Endometrium (tissue), 2 donors: Measurements from ENCODE around the gene MTCL1.

Experiments
- FAIRE-seq: peaks from 2 replicates; lab custom pipeline; 2012; peaks lifted over from hg19 to GRCh38; lab: Jason Lieb, UNC
- donor health status: control.
- donor health status: control.

Gene MTCL1

DNA sequence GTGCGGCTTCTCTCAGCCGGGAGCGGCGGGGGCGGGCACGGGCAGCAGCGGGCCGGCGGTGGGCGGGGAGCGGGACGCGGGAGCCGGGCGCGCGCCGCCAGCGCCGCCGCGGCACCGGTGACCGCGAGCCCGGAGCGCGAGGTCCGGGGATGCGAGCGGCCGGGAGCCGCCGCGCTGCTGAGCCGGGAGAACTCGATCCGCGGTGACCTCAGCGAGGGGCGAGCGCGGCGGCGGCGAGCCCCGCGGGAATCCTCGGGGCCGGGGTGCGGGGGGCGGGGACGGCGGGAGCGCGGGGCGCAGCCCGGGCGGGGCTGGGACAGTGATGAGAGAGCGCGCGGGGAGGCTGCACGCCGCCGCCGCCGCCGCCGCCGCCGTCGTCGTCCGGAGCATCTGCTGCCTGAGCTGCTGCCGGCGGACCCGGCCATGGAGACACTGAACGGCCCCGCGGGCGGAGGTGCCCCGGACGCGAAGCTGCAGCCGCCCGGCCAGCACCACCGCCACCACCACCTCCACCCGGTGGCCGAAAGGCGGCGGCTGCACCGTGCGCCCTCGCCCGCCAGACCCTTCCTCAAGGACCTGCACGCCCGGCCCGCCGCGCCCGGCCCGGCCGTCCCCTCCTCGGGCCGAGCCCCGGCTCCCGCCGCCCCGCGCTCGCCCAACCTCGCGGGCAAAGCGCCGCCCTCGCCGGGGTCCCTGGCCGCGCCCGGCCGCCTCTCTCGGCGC lies at the start of gene MTCL1:
TSS of gene MTCL1 (plus strand) at position 319 of the 723 bp plus-strand sequence. CDS start at position 424, 105 bp downstream.
- FAIRE-seq: no peak

DNA sequence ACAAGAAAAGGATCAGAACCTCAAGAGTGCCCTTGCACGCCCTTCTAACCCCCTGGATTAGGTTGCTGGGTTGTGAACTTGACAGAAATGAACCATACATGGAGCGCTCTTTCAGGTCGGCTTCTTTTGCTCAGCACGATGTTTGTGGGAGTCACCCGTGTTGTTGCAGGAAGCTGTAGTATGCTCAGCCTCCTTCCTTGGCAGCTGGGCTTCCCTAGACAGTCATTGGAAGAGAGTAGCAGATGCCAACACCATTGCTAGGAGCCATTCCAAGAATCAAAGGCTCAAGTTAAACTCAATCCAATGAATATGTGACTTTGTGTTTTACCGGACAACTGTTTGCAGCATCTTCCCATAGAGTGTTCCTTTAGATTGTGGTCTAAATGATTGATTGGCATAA lies 49.1 kb upstream of the MTCL1 start:
- no peak for FAIRE-seq

DNA sequence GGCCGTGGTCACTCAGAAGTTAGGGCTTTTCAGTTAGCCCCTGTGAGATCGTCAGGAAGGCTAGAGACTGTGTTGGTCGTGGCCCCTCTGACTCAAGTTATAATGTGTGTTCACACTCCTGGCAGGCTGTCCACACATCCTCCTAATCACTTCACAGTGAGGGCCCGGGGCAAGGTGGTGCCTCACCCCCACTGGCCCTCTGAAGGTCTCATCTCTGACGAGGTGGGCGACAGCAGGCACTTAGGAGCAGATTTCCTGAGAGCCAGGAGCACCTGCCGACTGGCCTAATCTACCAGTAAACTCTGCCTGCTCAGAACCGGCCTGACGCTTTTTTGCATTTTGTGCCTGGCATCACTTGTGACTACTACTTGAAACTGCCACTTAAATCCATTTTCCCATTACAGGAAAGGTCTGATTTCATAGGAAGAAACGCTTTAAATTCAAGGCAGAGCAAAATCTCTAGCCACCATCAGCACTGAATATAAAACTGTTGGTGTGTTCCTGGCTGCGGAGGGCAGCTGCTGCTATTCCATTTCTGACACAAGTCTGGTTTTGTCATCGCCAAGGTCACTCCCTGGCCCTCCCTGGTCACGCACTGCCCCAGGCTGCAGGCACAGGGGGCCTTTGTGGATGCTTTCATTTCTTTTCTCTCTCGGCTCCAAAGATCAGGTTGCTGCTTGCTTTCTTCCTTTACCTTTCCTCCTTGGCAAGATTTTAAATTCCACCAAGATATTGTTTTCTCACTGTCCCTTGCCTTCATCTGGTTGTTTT lies 48.1 kb upstream of the MTCL1 start:
- no peak for FAIRE-seq

DNA sequence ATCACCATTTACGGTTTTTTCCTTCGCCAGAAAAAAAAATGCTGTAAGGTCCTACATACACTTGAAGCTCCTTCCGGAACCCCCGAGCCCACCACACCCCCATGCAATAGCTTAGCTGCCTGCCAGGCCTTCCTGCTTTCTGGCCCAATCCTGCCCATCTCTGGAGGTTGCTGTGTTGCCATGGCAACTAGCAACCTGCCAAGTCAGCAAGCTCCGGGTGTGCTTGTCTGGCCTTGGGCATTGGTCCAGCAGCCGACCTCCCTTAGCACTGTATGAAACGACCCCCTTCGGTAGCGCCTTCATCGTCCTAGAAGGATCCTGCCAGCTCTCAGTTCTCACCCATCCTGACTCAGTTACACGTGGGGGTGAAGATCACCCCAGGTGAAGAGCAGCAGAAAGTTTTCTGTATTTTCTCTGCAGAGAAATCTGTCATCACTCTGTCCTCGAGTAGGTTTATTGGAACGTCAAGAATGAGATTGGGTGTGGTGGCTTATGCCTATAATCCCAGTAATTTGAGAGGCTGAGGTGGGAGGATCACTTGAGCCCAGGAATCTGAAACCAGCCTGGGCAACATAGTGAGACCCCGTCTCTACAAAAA lies 47.4 kb upstream of the MTCL1 start:
- no peak for FAIRE-seq

DNA sequence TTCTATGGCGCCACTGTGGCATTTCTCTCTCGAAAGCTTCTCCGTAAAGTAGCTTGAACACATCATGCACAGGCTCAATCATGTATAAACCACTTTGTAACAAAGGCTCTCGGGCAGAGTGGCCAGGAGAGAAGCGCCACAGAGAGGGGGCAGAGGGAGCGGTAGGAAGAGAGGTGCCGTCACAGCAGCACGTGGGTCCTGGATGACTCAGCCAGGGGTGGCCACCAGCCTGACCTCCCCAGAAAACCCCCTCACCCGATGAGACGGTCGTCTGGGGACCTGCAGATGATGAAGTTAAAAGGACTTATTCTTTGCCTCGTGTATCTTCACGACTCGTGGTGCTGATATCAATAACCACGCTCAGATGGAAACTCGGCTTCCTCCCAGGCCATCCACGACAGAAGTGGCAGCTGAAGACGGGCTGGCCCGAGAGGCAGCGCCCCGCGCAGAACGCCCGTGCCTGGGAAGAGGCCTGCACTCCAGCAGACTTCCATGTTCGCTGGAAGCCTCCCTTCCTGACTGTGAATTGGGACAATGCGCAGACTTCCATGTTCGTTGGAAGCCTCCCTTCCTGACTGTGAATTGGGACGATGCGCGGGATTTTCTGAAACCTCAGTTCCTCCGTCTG lies 46.4 kb upstream of the MTCL1 start:
- FAIRE-seq: no peak

DNA sequence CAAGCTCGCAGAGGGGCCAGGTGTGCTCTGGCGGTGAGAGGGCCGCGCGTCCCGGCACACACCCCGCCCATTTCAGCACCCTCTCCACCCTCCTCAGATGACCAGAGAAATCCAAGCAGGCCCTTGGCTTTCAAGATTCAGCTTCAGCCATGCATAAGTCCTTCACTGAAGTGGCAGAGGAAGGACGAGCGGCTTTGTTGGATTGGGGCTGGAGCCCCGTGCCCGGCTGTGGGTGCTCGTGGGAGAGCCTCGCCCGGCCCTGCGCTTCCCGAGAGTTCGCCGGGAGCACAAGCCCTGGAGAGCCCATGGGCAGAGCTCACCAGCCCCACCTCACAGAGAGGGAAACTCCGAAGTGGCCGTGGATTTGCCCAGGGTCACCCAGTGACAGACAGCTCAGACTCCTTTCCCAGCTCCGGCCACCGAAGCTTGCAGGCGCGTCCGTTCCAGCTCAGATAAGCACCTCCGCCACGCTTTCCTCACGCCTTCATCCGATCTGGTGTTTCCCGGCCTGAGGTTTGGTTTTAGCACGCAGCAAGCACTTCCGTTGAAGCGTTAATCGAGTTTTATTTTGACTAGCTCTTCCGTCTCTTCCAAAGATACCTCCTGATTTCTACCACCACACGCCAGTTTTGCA lies 45.6 kb upstream of the MTCL1 start:
- no peak for FAIRE-seq

DNA sequence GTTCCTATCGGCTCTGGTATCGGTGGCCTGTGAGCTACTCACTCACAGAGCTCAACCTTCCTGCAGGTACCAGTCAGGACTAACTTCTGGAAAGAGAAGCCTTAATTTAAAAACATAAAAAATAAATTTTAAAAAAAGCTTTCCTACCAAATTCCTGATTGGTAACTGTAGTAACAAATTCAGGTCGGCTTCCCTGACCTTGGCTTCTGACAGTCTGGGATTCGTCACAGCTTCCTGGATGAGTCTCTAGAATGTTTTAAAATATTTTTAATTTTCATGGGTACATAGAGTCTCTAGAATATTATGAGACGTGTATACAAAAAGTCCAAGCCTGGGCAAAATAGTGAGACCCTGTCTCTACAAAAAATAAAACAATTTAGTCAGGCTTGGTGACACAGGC lies 45.0 kb upstream of the MTCL1 start:
- no peak for FAIRE-seq

DNA sequence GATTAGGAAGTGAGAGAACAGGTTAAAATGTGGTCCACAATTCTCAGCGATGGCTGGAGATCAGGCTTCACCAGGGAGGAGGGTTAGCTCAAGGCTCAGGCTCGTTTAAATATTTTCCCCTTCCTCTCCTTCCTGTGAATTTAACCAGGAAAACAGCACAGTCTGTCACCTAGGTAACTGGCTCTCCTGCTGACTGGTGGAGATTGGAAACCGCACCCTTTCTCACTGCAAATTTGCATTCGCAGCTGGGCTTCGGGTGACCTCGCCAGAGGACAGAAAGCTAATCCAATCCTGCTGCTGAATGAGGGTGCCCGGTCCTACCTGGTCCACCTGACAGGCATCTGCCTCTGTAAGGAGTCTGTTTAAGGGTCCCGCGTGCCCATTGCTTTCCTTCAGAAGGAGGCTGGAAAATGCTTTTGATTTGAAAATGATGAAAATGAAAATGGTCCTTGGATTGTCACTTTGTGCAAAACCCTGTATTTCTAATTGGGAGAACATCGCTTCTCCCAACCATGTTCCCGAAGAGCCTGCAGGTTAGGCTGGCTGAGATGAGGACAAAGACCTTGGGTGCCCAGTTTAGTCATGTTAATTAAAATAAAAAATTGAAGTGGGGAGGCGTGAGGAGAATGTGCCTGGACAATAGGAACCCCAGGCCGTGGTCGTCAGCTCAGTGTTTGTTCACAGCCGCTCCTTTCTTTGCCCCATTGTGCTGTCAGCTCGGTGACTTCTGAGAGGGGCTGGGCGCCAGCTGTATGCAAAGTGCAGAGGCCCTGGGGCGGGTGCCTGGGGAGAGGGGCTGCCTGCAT lies 43.4 kb upstream of the MTCL1 start:
- FAIRE-seq: no peak

DNA sequence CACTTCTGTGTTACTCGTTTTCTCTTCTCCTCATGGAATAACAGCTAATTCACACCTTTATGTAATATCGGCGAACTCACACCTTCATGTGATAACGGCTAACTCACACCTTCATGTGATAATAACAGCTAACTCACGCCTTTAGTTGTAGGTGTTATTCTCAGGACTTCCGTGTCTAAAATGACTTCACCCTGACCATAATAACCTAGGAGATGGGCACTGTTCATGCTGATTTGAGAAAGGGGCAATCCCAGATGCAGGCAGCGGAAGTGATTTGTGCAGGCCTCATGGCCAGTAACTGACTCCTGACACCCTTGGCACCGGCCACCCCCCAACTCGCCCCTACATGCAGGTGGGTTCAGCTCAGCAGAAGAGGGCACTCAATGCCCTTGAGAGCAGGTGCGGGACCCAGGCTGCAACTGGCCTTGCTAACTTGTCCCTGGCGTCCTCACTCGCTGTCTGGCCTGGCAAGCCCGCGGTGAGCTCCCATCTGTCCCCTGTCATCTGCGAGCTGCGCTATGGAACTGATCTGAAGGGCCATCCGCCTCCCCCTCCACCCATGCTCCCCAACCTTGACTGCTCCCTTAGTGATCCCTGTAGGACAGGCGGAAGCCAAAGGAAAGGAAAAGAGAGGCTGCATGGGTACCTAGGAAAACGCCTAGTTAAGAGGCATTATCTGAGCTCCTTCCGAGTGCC lies 42.6 kb upstream of the MTCL1 start:
- no peak for FAIRE-seq

DNA sequence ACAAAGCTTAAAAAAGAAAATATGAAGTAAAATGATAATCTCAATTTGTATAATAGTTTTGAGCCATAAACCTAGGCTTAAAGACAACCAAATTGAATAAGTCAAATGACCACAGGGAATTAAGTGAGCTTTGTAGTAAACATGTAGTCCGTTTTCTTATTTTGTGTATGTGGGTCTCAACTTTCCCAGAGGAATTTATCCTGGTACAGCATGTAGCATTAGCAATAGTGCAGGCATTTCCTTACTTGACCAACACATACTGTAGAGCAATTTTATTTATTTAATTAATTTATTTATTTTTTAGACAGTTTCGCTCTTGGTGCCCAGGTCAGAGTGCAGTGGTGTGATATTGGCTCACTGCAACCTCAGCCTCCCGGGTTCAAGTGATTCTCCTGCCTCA lies 37.5 kb upstream of the MTCL1 start:
- FAIRE-seq: no peak

DNA sequence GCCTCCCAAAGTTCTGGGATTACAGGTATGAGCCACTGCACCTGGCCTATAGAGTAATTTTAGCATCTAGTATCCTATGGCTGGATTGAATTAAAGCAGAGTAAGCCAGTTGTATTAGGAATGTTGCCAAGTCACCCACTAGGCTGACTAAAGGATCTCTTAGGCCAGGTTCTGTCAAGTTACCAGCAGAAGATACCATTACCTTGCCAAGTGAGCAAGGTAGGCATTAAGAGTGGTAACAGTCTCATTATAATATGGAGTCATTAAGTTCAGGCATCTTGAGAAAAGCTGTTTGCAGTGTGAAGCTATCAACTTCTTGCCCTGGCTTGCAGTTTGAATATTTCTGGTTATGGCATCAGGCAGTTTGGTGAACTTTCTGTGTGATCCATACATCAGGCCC lies 37.0 kb upstream of the MTCL1 start:
- FAIRE-seq: no peak

DNA sequence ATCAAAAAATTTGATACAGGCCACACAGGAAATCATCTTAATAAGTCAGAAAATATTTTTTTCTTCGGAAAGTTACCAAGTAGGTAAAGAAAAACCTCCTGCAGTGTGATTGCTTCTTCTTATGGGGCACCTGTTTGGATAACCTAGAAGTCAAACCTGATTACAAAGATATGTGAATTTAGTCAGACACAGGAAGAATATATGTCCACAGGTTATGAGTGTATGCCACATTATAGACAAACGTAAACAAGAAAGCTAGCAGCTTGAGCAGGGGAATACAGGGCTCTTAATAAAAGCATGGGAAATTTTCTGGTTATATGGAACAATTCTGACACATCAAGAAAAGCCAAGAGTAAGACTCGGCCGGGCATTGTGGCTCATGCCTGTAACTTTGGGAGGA lies 35.8 kb upstream of the MTCL1 start:
- no peak for FAIRE-seq

DNA sequence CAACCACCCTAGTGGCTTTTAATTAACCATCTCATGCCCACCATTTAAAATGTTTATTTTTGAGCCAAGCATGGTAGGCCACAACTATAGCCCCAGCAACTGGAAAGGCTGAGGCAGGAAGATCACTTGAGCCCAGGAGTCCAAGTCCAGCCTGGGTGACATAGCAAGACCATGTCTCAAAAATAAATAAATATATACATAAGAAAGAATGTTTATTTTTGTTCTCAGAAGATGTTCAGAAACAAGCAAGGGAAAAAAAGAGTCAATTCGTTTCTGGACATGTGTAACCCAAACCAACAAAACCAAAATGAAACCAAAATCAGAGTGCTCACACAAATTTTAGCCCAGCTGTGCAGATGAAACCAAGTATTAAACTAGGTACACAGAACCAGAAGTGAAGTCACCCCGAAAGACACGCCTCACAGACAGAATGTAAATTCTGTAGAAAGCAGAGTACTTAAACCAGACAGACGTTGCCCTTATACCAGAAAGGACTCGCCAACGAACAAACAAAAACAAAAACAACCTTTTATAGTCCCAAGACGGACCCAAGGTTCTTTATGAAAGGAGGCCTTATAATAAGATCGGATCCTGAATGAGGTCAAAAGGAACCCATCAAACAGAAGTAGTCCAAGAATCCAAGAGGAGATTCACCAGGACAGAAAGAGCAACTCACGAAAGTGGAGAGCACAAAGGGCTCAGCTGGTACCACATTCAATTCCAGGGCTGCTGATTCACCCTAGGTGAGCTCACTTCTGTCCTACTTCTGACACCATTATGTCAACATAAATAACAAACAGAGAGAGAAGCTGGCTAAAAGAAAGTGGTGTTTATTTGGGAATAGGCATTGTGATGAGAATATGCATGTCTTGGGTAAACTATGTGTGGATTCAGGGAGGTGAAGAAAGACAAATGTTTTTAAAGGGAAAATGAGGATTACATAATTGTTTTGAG lies 31.8 kb upstream of the MTCL1 start:
- FAIRE-seq: no peak

DNA sequence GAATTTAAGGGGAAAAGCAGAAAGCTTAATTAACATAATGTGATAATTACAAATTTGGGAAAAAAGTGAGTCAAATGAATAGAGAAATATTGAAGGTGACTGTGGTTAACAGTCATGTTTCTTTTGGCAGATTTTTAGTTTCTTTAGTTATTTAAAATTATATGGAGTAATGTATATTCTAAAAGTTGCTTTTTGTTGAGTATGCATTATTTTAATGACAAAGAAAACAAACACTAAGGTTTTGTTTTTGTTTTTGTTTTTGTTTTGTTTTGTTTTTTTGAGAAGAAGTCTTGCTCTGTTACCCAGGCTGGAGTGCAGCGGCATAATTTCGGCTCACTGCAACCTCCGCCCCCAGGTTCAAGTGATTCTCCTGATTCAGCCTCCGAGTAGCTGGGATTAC lies 30.3 kb upstream of the MTCL1 start:
- FAIRE-seq: no peak

DNA sequence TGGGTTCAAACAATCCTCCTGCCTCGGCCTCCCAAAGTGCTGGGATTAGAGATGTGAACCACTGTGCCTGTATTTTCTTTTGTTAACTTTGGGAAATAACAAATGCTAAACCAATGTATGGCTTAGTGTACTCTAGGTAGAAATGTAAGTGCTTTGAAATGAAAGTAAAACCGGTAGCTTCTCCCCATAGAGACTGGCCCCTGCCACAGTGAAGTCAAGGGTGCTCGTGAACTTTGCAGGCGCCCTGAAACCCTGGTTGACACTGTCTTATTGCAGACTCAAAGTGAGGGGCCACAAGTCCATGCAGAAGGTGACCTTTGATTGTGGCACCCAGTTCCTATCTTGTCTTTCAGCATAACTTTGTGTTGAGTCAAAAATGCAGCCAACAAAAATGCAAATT lies 24.2 kb upstream of the MTCL1 start:
- no peak for FAIRE-seq

DNA sequence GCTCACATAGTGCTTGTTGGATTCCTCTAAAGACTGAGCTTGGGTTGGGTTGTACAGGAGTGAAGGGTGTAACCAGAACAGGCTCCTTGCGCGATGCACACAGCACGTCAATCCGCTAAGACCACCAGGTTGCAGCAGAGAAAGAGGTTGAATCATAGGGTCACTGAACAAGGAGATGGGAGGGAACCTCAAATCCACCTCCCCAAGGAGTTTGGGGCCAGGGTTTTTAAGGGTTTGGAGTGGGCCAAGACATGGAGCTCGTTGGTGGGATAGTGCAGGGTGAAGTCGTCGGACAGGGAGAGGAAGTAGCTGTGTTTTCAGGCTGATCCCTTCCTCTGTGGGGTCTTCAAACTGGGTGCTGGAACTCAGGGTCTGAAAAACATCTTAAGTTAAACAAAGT lies 20.8 kb upstream of the MTCL1 start:
- FAIRE-seq: no peak

DNA sequence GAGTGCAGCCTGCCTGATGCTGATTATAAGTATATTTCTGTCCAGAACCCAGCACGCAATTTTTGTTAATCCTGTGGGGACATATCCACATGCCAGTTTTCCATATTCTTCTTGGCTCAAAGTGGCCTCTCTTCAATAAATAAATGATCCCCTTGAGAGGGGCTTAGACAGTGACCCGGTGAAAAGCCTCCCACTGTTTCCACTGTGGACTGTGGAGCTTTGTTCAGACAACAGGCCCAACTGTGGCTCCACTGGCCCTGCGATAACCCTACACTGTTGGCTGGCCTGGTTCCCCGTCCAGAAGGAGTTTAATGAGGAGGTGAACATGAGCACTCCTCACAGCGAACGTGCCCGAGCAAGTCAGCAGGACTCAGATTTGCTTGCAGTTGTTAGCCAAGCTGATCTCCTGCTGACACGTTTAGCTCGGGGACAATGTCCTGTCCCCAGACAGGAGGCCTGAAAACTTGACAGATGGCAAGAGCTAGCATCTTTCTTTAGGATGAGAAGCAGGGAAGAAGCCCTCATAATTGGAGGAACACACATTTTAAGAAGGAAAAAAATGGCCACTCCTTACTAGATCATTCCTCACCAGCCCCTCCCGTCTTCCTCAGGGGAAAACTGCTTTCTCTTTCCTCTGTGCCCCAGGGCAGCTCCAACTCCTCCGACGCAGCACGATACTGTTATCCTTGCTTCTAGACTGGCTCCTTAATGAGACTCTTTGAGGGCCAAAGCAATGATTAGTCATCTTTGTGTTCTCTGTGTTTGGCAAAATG lies 20.0 kb upstream of the MTCL1 start:
- no peak for FAIRE-seq

DNA sequence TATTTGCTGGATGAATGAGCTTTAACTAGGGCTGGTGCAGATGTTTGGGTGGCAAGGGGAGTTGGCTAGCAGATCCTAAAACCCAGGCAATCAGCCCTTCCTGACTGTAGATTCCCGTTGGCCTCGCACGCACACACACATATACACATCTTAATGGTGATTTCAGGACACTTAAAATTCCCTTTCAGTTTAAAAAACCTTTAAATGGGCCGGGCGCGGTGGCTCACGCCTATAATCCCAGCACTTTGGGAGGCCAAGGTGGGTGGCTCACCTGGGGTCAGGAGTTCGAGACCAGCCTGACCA lies 19.5 kb upstream of the MTCL1 start:
- FAIRE-seq: no peak

DNA sequence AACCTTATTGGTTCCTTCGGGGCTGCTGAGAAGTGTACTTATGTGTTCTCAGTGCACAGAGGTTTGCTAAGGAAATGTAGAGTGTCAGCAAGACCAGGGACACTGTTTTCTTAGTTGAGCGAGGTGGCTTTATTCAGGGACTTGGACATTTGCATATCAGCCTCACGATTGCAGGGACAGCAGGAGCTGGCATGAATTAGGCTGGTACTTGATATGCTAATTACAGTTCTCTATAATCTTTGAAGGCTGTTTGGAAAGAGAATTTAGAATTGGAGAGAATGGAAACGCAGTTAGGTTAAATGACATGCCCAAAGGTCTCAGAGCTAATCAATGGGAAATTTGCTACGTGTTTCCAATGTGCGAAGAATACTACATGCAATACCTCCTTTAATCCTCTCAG lies 18.7 kb upstream of the MTCL1 start:
- FAIRE-seq: no peak
